ENCODE results near the gene NANOS2.
A peak's percentile ranks its signal among the peaks of the same experiment; 100 is the strongest.

NANOS2 gene

GRCh38 chr19:45883586-45883880 is 31.0 kb downstream of the NANOS2 start:
- Histone ChIP-seq H3K27ac (ENCODE audit: low read depth, low read length) (no peak overlapping the region), H3K4me1 (ENCODE audit: control insufficient read depth, insufficient read depth, low read length, unreplicated experiment) (peaks cover 13% of the 10 kb centered on the region), H2AFZ (ENCODE audit: low read length, unreplicated experiment) (no peak overlapping the region), H3K27me3 (ENCODE audit: insufficient read depth, low read length) (no peaks in the 10 kb centered on the region), H3K36me3 (ENCODE audit: insufficient read depth, low read length) (no peaks in the 10 kb centered on the region), H3K4me3 (ENCODE audit: low read depth, low read length) (0 out of 2 replicates have a peak overlapping the region, but pooled peaks have one; percentile 21), H3K79me2 (ENCODE audit: control insufficient read depth, insufficient read depth, low read length, unreplicated experiment) (peaks cover 4% of the 10 kb centered on the region)

- Histone ChIP-seq H3K36me3 (ENCODE audit: insufficient read depth, low read length) (no peaks in the 10 kb centered on the region), H3K27ac (ENCODE audit: low read depth, low read length) (no peak overlapping the region), H3K4me3 (ENCODE audit: low read depth, low read length) (peak overlapping the region; percentile 40; the same call in 1 of the 2 replicates), H2AFZ (ENCODE audit: low read length, unreplicated experiment) (no peak overlapping the region), H3K79me2 (ENCODE audit: control insufficient read depth, insufficient read depth, low read length, unreplicated experiment) (peaks cover 4% of the 10 kb centered on the region), H3K4me1 (ENCODE audit: control insufficient read depth, insufficient read depth, low read length, unreplicated experiment) (peaks cover 13% of the 10 kb centered on the region), H3K27me3 (ENCODE audit: insufficient read depth, low read length) (no peaks in the 10 kb centered on the region)
Observed at GRCh38 chr19:45882652-45883585, 31.7 kb downstream of the NANOS2 start.

- peaks cover 4% of the 10 kb centered on the region for H3K79me2 ChIP-seq (ENCODE audit: control insufficient read depth, insufficient read depth, low read length, unreplicated experiment)
- no peaks in the 10 kb centered on the region for H3K27me3 ChIP-seq (ENCODE audit: insufficient read depth, low read length)
- no peaks in the 10 kb centered on the region for H3K36me3 ChIP-seq (ENCODE audit: insufficient read depth, low read length)
- H2AFZ ChIP-seq (ENCODE audit: low read length, unreplicated experiment), result no peak overlapping the region
- H3K4me1 ChIP-seq (ENCODE audit: control insufficient read depth, insufficient read depth, low read length, unreplicated experiment), result peaks cover 13% of the 10 kb centered on the region
- H3K4me3 ChIP-seq (ENCODE audit: low read depth, low read length), result no peak overlapping the region
- no peak overlapping the region for H3K27ac ChIP-seq (ENCODE audit: low read depth, low read length)
Observed at GRCh38 chr19:45881909-45882528, 32.6 kb downstream of the NANOS2 start.

GRCh38 chr19:45881082-45881908 is 33.3 kb downstream of the NANOS2 start:
- H3K27me3 ChIP-seq (ENCODE audit: insufficient read depth, low read length), result no peaks in the 10 kb centered on the region
- H2AFZ ChIP-seq (ENCODE audit: low read length, unreplicated experiment), result no peak overlapping the region
- H3K27ac ChIP-seq (ENCODE audit: low read depth, low read length), result no peak overlapping the region
- peaks cover 4% of the 10 kb centered on the region for H3K79me2 ChIP-seq (ENCODE audit: control insufficient read depth, insufficient read depth, low read length, unreplicated experiment)
- H3K4me1 ChIP-seq (ENCODE audit: control insufficient read depth, insufficient read depth, low read length, unreplicated experiment), result peaks cover 13% of the 10 kb centered on the region
- no peak overlapping the region for H3K4me3 ChIP-seq (ENCODE audit: low read depth, low read length)
- no peaks in the 10 kb centered on the region for H3K36me3 ChIP-seq (ENCODE audit: insufficient read depth, low read length)

GRCh38 chr19:45879971-45880370 is 34.6 kb downstream of the NANOS2 start:
- H2AFZ ChIP-seq (ENCODE audit: low read length, unreplicated experiment), result no peak overlapping the region
- no peaks in the 10 kb centered on the region for H3K36me3 ChIP-seq (ENCODE audit: insufficient read depth, low read length)
- no peaks in the 10 kb centered on the region for H3K27me3 ChIP-seq (ENCODE audit: insufficient read depth, low read length)
- H3K4me1 ChIP-seq (ENCODE audit: control insufficient read depth, insufficient read depth, low read length, unreplicated experiment), result peaks cover 11% of the 10 kb centered on the region
- no peak overlapping the region for H3K27ac ChIP-seq (ENCODE audit: low read depth, low read length)
- no peak overlapping the region for H3K4me3 ChIP-seq (ENCODE audit: low read depth, low read length)
- H3K79me2 ChIP-seq (ENCODE audit: control insufficient read depth, insufficient read depth, low read length, unreplicated experiment), result peaks cover 3% of the 10 kb centered on the region

GRCh38 chr19:45879055-45879454 is 35.5 kb downstream of the NANOS2 start:
- Histone ChIP-seq H3K36me3 (ENCODE audit: insufficient read depth, low read length) (no peaks in the 10 kb centered on the region), H3K4me3 (ENCODE audit: low read depth, low read length) (no peak overlapping the region), H3K4me1 (ENCODE audit: control insufficient read depth, insufficient read depth, low read length, unreplicated experiment) (peaks cover 9% of the 10 kb centered on the region), H3K79me2 (ENCODE audit: control insufficient read depth, insufficient read depth, low read length, unreplicated experiment) (no peaks in the 10 kb centered on the region), H3K27me3 (ENCODE audit: insufficient read depth, low read length) (no peaks in the 10 kb centered on the region), H3K27ac (ENCODE audit: low read depth, low read length) (no peak overlapping the region), H2AFZ (ENCODE audit: low read length, unreplicated experiment) (no peak overlapping the region)

GRCh38 chr19:45878043-45878794 is 36.4 kb downstream of the NANOS2 start:
- Histone ChIP-seq H3K36me3 (ENCODE audit: insufficient read depth, low read length) (no peaks in the 10 kb centered on the region), H3K4me3 (ENCODE audit: low read depth, low read length) (no peak overlapping the region), H2AFZ (ENCODE audit: low read length, unreplicated experiment) (no peak overlapping the region), H3K4me1 (ENCODE audit: control insufficient read depth, insufficient read depth, low read length, unreplicated experiment) (peaks cover 5% of the 10 kb centered on the region), H3K27ac (ENCODE audit: low read depth, low read length) (no peak overlapping the region), H3K27me3 (ENCODE audit: insufficient read depth, low read length) (no peaks in the 10 kb centered on the region), H3K79me2 (ENCODE audit: control insufficient read depth, insufficient read depth, low read length, unreplicated experiment) (no peaks in the 10 kb centered on the region)

GRCh38 chr19:45876411-45877197 is 38.0 kb downstream of the NANOS2 start:
- H2AFZ ChIP-seq (ENCODE audit: low read length, unreplicated experiment), result no peak overlapping the region
- H3K27ac ChIP-seq (ENCODE audit: low read depth, low read length), result no peak overlapping the region
- no peaks in the 10 kb centered on the region for H3K4me1 ChIP-seq (ENCODE audit: control insufficient read depth, insufficient read depth, low read length, unreplicated experiment)

GRCh38 chr19:45876161-45876410 is 38.5 kb downstream of the NANOS2 start:
- no peak overlapping the region for H3K4me3 ChIP-seq (ENCODE audit: low read depth, low read length)
- H3K27me3 ChIP-seq (ENCODE audit: insufficient read depth, low read length), result no peaks in the 10 kb centered on the region
- H2AFZ ChIP-seq (ENCODE audit: low read length, unreplicated experiment), result no peak overlapping the region
- H3K36me3 ChIP-seq (ENCODE audit: insufficient read depth, low read length), result no peaks in the 10 kb centered on the region
- H3K4me1 ChIP-seq (ENCODE audit: control insufficient read depth, insufficient read depth, low read length, unreplicated experiment), result no peaks in the 10 kb centered on the region
- H3K27ac ChIP-seq (ENCODE audit: low read depth, low read length), result no peak overlapping the region
- no peaks in the 10 kb centered on the region for H3K79me2 ChIP-seq (ENCODE audit: control insufficient read depth, insufficient read depth, low read length, unreplicated experiment)

More at GRCh38 chr19:45876411-45877197, 38.0 kb downstream of the NANOS2 start:
- Histone ChIP-seq H3K4me3 (ENCODE audit: low read depth, low read length) (no peak overlapping the region), H3K27me3 (ENCODE audit: insufficient read depth, low read length) (no peaks in the 10 kb centered on the region), H3K79me2 (ENCODE audit: control insufficient read depth, insufficient read depth, low read length, unreplicated experiment) (no peaks in the 10 kb centered on the region), H3K36me3 (ENCODE audit: insufficient read depth, low read length) (no peaks in the 10 kb centered on the region)

GRCh38 chr19:45874620-45874966 is 40.0 kb downstream of the NANOS2 start:
- H3K79me2 ChIP-seq (ENCODE audit: control insufficient read depth, insufficient read depth, low read length, unreplicated experiment), result no peaks in the 10 kb centered on the region
- H3K27ac ChIP-seq (ENCODE audit: low read depth, low read length), result no peak overlapping the region
- no peak overlapping the region for H2AFZ ChIP-seq (ENCODE audit: low read length, unreplicated experiment)
- H3K27me3 ChIP-seq (ENCODE audit: insufficient read depth, low read length), result no peaks in the 10 kb centered on the region
- no peak overlapping the region for H3K4me3 ChIP-seq (ENCODE audit: low read depth, low read length)
- H3K4me1 ChIP-seq (ENCODE audit: control insufficient read depth, insufficient read depth, low read length, unreplicated experiment), result no peaks in the 10 kb centered on the region
- H3K36me3 ChIP-seq (ENCODE audit: insufficient read depth, low read length), result no peaks in the 10 kb centered on the region

All from ACC112 (cell line).